Measurements from ENCODE around the gene SPATS2L. TPM values are rescaled to one million over a fixed set of nuclear protein-coding genes. Genes with fewer than 3 reads are reported as not detected.

Gene SPATS2L
- polyA plus RNA-seq, 1 of the 3 experiments (the other 2 are of a cell fraction), result 86.8 TPM

GRCh38 chr2:200266406-200266805, 40.1 kb upstream of the SPATS2L start:
- Histone ChIP-seq H3K4me3 (ENCODE audit: low read depth in 2 of 2, low read length in 1 of 2) (no peak overlapping the region), H3K9ac (no peak overlapping the region), H3K4me2 (no peak overlapping the region), H3F3A (replicated peaks; ENCODE audit: insufficient read depth) (no peaks in the 10 kb centered on the region), H3K27me3 (ENCODE audit: insufficient read depth) (no peaks in the 10 kb centered on the region), H3K4me1 (ENCODE audit: control insufficient read depth in 1 of 2, insufficient read depth in 2 of 2, low read depth in 1 of 2, low read length in 1 of 2) (no peaks in the 10 kb centered on the region), H4K20me1 (ENCODE audit: insufficient read depth) (no peaks in the 10 kb centered on the region), H3K9me3 (no peaks in the 10 kb centered on the region), H2AFZ (ENCODE audit: low read depth) (no peak overlapping the region), H3K27ac (ENCODE audit: low read depth in 2 of 2, low read length in 1 of 2) (no peak overlapping the region), H3K9me2 (peaks cover 4% of the 10 kb centered on the region; the same call in 1 of the 2 replicates), H3K36me3 (replicated peaks in 1 of 2; ENCODE audit: control insufficient read depth in 1 of 2, insufficient read depth in 2 of 2, low read length in 1 of 2) (no peaks in the 10 kb centered on the region), H3K79me2 (ENCODE audit: insufficient read depth) (no peaks in the 10 kb centered on the region)
- POLR2A ChIA-PET, result no interaction called here
- WGBS (ENCODE audit: low lambda C conversion rate), result 72% methylated on average over 5 of the region's 5 CpGs
- CTCF ChIA-PET, result interaction anchor here (1.6 kb wide), 1 partner anchor 12 kb away, joined by 5 read pairs; no protein-coding TSS in a partner anchor
- DNase-seq, result no peak
- TF ChIP-seq IRF3 (IDR thresholded peaks at IDR 0.05; ENCODE audit: low read depth, low read length) (no peak), FOXM1 (IDR thresholded peaks at IDR 0.05; ENCODE audit: low read depth) (no peak), PBX3 (IDR thresholded peaks at IDR 0.05) (no peak), MXI1 (IDR thresholded peaks at IDR 0.05; ENCODE audit: low read depth, low read length) (no peak), REST (IDR thresholded peaks at IDR 0.05; ENCODE audit: low read depth, low read length) (no peak), TCF12 (IDR thresholded peaks at IDR 0.05) (no peak), EP300 (IDR thresholded peaks at IDR 0.05; ENCODE audit: borderline replicate concordance in 1 of 2, low read depth in 1 of 2, low read length in 1 of 2) (no peak)
- TF ChIP-seq, protein P1, sequence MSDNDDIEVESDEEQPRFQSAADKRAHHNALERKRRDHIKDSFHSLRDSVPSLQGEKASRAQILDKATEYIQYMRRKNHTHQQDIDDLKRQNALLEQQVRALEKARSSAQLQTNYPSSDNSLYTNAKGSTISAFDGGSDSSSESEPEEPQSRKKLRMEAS (IDR thresholded peaks at IDR 0.05; ENCODE audit: low read depth), result no peak

DNA sequence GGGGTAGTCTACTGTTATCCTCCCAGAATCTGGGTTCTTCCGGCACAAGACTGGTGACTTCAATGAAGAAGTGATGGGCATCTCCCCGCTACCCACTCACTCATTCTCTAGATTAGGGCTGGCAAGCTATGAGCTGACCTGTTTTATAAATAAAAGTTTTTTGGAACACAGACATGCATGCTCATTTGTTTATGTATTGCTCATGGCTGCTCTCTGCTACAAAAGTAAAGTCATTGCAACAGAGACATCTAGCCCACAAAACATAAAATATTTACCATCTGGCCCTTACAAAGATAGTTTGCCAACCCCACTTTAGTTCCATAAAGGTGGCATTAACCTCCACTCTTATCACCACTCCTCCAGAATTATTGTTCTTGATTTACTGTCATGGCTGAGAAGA, 39.1 kb upstream of the SPATS2L start:
- Histone ChIP-seq H3K9ac (no peak overlapping the region), H3K27ac (ENCODE audit: low read depth in 2 of 2, low read length in 1 of 2) (no peak overlapping the region), H3K4me3 (ENCODE audit: low read depth in 2 of 2, low read length in 1 of 2) (no peak overlapping the region), H3K9me3 (no peaks in the 10 kb centered on the region), H4K20me1 (ENCODE audit: insufficient read depth) (no peaks in the 10 kb centered on the region), H3F3A (replicated peaks; ENCODE audit: insufficient read depth) (no peaks in the 10 kb centered on the region), H3K36me3 (replicated peaks in 1 of 2; ENCODE audit: control insufficient read depth in 1 of 2, insufficient read depth in 2 of 2, low read length in 1 of 2) (no peaks in the 10 kb centered on the region), H3K27me3 (ENCODE audit: insufficient read depth) (no peaks in the 10 kb centered on the region), H2AFZ (ENCODE audit: low read depth) (no peak overlapping the region), H3K4me1 (ENCODE audit: control insufficient read depth in 1 of 2, insufficient read depth in 2 of 2, low read depth in 1 of 2, low read length in 1 of 2) (no peaks in the 10 kb centered on the region), H3K9me2 (peaks cover 4% of the 10 kb centered on the region; the same call in 1 of the 2 replicates), H3K79me2 (ENCODE audit: insufficient read depth) (no peaks in the 10 kb centered on the region), H3K4me2 (no peak overlapping the region)
- DNase-seq, result no peak
- ChIA-PET CTCF (interaction anchor here (0.6 kb wide), 1 partner anchor 122 kb away, joined by 3 read pairs; no protein-coding TSS in a partner anchor), POLR2A (no interaction called here)
- WGBS (ENCODE audit: low lambda C conversion rate), result 89% methylated on average over 2 of the region's 2 CpGs
- TF ChIP-seq REST (IDR thresholded peaks at IDR 0.05; ENCODE audit: low read depth, low read length) (no peak), RFX5 (IDR thresholded peaks at IDR 0.05; ENCODE audit: low read length) (no peak), ELF1 (IDR thresholded peaks at IDR 0.05) (no peak), RCOR1 (IDR thresholded peaks at IDR 0.05; ENCODE audit: low read length) (no peak), MEF2A (IDR thresholded peaks at IDR 0.05; ENCODE audit: borderline replicate concordance, low read depth) (no peak), FOXM1 (IDR thresholded peaks at IDR 0.05; ENCODE audit: low read depth) (no peak), SMC3 (IDR thresholded peaks at IDR 0.05; ENCODE audit: low read depth, low read length) (no peak), PBX3 (IDR thresholded peaks at IDR 0.05) (no peak)
- TF ChIP-seq, protein P2, sequence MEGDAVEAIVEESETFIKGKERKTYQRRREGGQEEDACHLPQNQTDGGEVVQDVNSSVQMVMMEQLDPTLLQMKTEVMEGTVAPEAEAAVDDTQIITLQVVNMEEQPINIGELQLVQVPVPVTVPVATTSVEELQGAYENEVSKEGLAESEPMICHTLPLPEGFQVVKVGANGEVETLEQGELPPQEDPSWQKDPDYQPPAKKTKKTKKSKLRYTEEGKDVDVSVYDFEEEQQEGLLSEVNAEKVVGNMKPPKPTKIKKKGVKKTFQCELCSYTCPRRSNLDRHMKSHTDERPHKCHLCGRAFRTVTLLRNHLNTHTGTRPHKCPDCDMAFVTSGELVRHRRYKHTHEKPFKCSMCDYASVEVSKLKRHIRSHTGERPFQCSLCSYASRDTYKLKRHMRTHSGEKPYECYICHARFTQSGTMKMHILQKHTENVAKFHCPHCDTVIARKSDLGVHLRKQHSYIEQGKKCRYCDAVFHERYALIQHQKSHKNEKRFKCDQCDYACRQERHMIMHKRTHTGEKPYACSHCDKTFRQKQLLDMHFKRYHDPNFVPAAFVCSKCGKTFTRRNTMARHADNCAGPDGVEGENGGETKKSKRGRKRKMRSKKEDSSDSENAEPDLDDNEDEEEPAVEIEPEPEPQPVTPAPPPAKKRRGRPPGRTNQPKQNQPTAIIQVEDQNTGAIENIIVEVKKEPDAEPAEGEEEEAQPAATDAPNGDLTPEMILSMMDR (IDR thresholded peaks at IDR 0.05), result no peak
